Measurements from ENCODE around the gene MARCHF4. TPM values are rescaled to one million over a fixed set of nuclear protein-coding genes. Genes with fewer than 3 reads are reported as not detected.

The MARCHF4 gene
- total and polyA plus RNA-seq, 2 donors (not counting 3 experiments of a cell fraction or from before 2014, with no cell fraction given) = 11.7 to 21.5 TPM

DNA sequence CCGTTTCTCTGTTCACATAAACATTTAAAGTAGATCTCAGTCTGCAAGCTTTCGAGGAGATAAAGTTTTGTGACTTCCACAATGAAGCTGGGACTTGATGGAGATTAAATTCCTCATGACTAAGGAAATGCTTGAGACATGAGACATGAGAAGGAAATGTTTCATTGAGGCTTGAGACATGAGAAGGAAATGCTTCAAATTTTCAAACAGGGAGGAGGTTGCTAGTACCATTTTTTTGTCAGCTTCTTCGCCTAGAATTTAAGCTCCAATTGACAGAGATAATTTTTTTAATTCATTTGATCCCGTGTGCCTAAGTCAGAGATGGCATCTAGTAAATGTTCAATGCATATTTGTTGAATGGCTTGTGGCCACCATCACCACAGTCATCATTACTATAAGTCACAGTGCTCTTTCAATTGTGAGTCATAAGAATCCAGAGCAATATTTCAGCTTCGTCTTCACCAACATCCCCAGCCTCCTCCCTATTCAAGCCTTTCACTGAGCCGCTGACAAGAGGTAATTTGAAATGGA lies 543 bp upstream of the MARCHF4 start:
- Histone ChIP-seq H3K4me3 (replicated peaks in 1 of 3; ENCODE audit: insufficient read depth in 1 of 3, low read depth in 1 of 3, low read length in 3 of 3) (peak overlapping the region; percentile 9 to 80 (median 69)), H3K27ac (ENCODE audit: insufficient read depth, low read depth, low read length) (peak overlapping the region; percentile 99), H3K79me2 (ENCODE audit: control insufficient read depth, insufficient read depth, low read length) (peaks cover 16% of the 10 kb centered on the region), H3K4me2 (ENCODE audit: insufficient read depth, low read length) (peak overlapping the region; percentile 94), H3K9me1 (replicated peaks; ENCODE audit: control insufficient read depth, extremely low read depth, insufficient read depth, low read length) (no peaks in the 10 kb centered on the region), H4K20me1 (replicated peaks; ENCODE audit: control insufficient read depth, extremely low read depth, insufficient read depth, low read length) (peaks cover 2% of the 10 kb centered on the region), H3K27me3 (ENCODE audit: control insufficient read depth in 2 of 2, insufficient read depth in 2 of 2, low read length in 2 of 2) (no peaks in the 10 kb centered on the region), H3K9ac (replicated peaks; ENCODE audit: extremely low read depth, insufficient read depth, low read length) (peak overlapping the region; percentile 92), H3K4me1 (ENCODE audit: control insufficient read depth, extremely low read depth, insufficient read depth, low read length) (peaks cover 51% of the 10 kb centered on the region), H2AFZ (ENCODE audit: low read depth, low read length) (no peak overlapping the region), H3K9me3 (replicated peaks; ENCODE audit: control insufficient read depth, insufficient read depth, low read length) (no peaks in the 10 kb centered on the region), H3K36me3 (ENCODE audit: control insufficient read depth in 2 of 2, extremely low read depth in 1 of 2, insufficient read depth in 2 of 2, low read length in 2 of 2) (no peaks in the 10 kb centered on the region)
- dilution Hi-C loops (cut with MboI; ENCODE audit: extremely low pct_ligation_motif_present, low sequenced_read_pairs) = no loop called here
- TSS peak; percentile 73 for BruUV-seq (replicated peaks)
- FAIRE-seq (peak; percentile 93), DNase-seq (ENCODE audit: low read depth, low spot score) (peak; percentile 78)
- POLR2A ChIA-PET = interaction anchor here (0.9 to 1.7 kb wide), 7 partner anchors 30 to 126 kb away, joined by 3 to 6 read pairs (median 3); partner anchors contain the start of genes RPL37A and SMARCAL1
- CTCF ChIA-PET = interaction anchor here (0.8 to 3.1 kb wide), 14 partner anchors 9 to 157 kb away, joined by 3 to 52 read pairs (median 4); partner anchors contain the start of gene SMARCAL1
- intact Hi-C loops (cut with micrococcal nuclease) = loop anchor here (1.0 to 2.0 kb wide), 9 partner anchors 10 to 156 kb away; partner anchors contain the start of genes RPL37A and SMARCAL1
- TF ChIP-seq POLR2AphosphoS5 (IDR thresholded peaks at IDR 0.05; ENCODE audit: insufficient read depth, low read depth, low read length) = peak; percentile 75
- no peak for TF ChIP-seq CTCF (IDR thresholded peaks at IDR 0.05; ENCODE audit: extremely low read depth in 1 of 2, insufficient read depth in 1 of 2, low read depth in 1 of 2, low read length in 2 of 2)
- peak; percentile 71 for TF ChIP-seq FOS (IDR thresholded peaks at IDR 0.05; ENCODE audit: borderline replicate concordance, insufficient read depth, low read length)
- TF ChIP-seq JUN (IDR thresholded peaks at IDR 0.05; ENCODE audit: borderline replicate concordance, insufficient read depth, insufficient read length, low read depth) = peak; percentile 91
- no peak for TF ChIP-seq MAX (IDR thresholded peaks at IDR 0.05; ENCODE audit: insufficient read depth, insufficient read length)
- TF ChIP-seq GATA2 (IDR thresholded peaks at IDR 0.05; ENCODE audit: insufficient read depth, insufficient read length, low read depth, low read length) = peak; percentile 75
- TF ChIP-seq POLR2A (IDR thresholded peaks at IDR 0.05; ENCODE audit: low read depth, low read length) = peak; percentile 64

All from endothelial cell of umbilical vein (primary cell).